MM.1S (cell line): ENCODE measurements around the gene TMEM229B.

ENCODE experiments used
- CTCF ChIP-seq: fragments of 300-600 bp; sonication (generic); IDR thresholded peaks from 2 replicates; pipeline ENCODE4 v1.5.1; 2016; ENCODE audit warnings: antibody characterized with exemption, low read length, mixed read lengths
- EZH2 ChIP-seq: fragments of 300-600 bp; sonication (generic); optimal IDR thresholded peaks from 2 replicates; pipeline ENCODE3; 2017; ENCODE audit warnings: low read depth, mild to moderate bottlenecking, antibody characterized with exemption, low read length, mixed read lengths
- EZH2phosphoT487 ChIP-seq: fragments of 300-600 bp; sonication (generic); IDR thresholded peaks from 2 replicates; pipeline ENCODE4 v1.6.1; 2018; ENCODE audit warnings: antibody characterized with exemption, low read length

DNA sequence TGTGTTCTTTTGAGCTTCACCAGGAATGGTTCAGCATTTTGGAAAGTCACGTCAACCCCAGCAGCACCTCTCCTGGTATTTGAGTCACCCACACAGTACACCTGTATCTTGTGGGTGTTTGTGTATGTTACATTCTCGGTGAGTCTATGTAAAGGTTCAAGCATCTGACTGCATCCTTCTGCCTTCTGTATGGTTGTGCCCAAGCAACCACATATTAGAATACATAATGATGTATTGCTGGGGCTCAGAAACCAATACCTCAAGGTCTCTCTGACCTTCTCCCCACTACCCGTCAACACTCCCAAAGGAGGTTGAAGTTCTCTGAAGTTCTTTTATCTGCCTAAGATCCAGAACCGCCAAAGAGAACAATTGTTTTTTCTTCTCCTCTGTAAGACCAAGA lies 9.2 kb upstream of the TMEM229B start:
- TF ChIP-seq CTCF, result no peak
- TF ChIP-seq EZH2, result no peak
- no peak for TF ChIP-seq EZH2phosphoT487
